H1 (cell line): ENCODE data around the gene ENO3. TPM values are rescaled to one million over a fixed set of nuclear protein-coding genes. Genes with fewer than 3 reads are reported as not detected.

Experiments used
- CTCF ChIA-PET: fragments of 300-600 bp; sonication (Branson Sonifier 250); formaldehyde crosslinking; loops from one replicate; lab custom pipeline; 2021; ENCODE audit not compliant: partially characterized antibody; lab: Charles Lee
- POLR2A ChIA-PET: fragments of 300-600 bp; sonication (Branson Sonifier 250); formaldehyde crosslinking; loops from one replicate; lab custom pipeline; 2021; ENCODE audit warnings: inconsistent platforms; ENCODE audit not compliant: partially characterized antibody; lab: Charles Lee
- DNase-seq, 2 experiments: peaks; one replicate each; pipeline versions ENCODE4 v3.0.0 to v3.0.0-alpha.2; 2010 to 2022; ENCODE audit warnings: low spot score in 2 of 2, low read depth in 1 of 2, mixed read lengths in 1 of 2
- FAIRE-seq: peaks from 2 replicates; lab custom pipeline; 2011; peaks lifted over from hg19 to GRCh38; lab: Jason Lieb, UNC
- H2AFZ ChIP-seq: 2 replicates; pipeline ENCODE4 v1.8.1; 2012; ENCODE audit warnings: low read length, inconsistent platforms
- H2AK5ac ChIP-seq: 2 replicates; pipeline ENCODE4 v1.6.1; 2013; ENCODE audit warnings: low read depth, low read length
- H2BK120ac ChIP-seq: replicated peaks from 2 replicates; pipeline ENCODE3; 2013; ENCODE audit warnings: low read depth, low read length, inconsistent platforms
- H2BK12ac ChIP-seq: 2 replicates; pipeline ENCODE4 v1.6.1; 2013; ENCODE audit warnings: low read depth, low read length
- H2BK15ac ChIP-seq: 2 replicates; pipeline ENCODE4 v1.6.1; 2013; ENCODE audit warnings: low read length
- H2BK20ac ChIP-seq: 2 replicates; pipeline ENCODE4 v1.6.1; 2013; ENCODE audit warnings: low read length
- H2BK5ac ChIP-seq: 2 replicates; pipeline ENCODE4 v1.6.1; 2013; ENCODE audit warnings: low read depth, low read length
- H3K14ac ChIP-seq: 2 replicates; pipeline ENCODE4 v1.6.1; 2013; ENCODE audit warnings: inconsistent platforms; ENCODE audit not compliant: insufficient read length
- H3K18ac ChIP-seq: 2 replicates; pipeline ENCODE4 v1.6.1; 2013; ENCODE audit warnings: low read length; ENCODE audit errors: extremely low read depth
- H3K23ac ChIP-seq: 2 replicates; pipeline ENCODE4 v1.6.1; 2013; ENCODE audit warnings: inconsistent platforms; ENCODE audit not compliant: insufficient read length
- H3K23me2 ChIP-seq: 2 replicates; pipeline ENCODE4 v1.6.1; 2013; ENCODE audit warnings: low read depth, low read length
- H3K27ac ChIP-seq: 2 replicates; pipeline ENCODE4 v1.6.1; 2011; ENCODE audit warnings: low read depth, low read length, inconsistent platforms
- H3K27me3 ChIP-seq, 4 experiments: replicated peaks in 1 of 4; 1 replicate in 1 of 4; 2 replicates in 3 of 4; pipeline versions ENCODE4 v1.6.1 to v1.8.1; 2011 to 2013; ENCODE audit warnings: low read length in 3 of 4, mild to moderate bottlenecking in 3 of 4, inconsistent platforms in 2 of 4, mixed read lengths in 2 of 4, moderate library complexity in 1 of 4; ENCODE audit not compliant: control insufficient read depth in 3 of 4, insufficient read depth in 3 of 4; ENCODE audit errors: extremely low read depth in 1 of 4
- H3K36me3 ChIP-seq, 4 experiments: 2 replicates each; pipeline versions ENCODE4 v1.6.1 to v1.8.1; 2011 to 2013; ENCODE audit warnings: mild to moderate bottlenecking in 4 of 4, low read length in 3 of 4, moderate library complexity in 2 of 4, control low read depth in 1 of 4, inconsistent platforms in 1 of 4; ENCODE audit not compliant: insufficient read depth in 4 of 4, control insufficient read depth in 2 of 4
- H3K4ac ChIP-seq: replicated peaks from 2 replicates; pipeline ENCODE3; 2013; ENCODE audit warnings: low read length, low read depth, mixed read lengths, inconsistent platforms; ENCODE audit not compliant: insufficient read length
- H3K4me1 ChIP-seq, 4 experiments: replicated peaks in 1 of 4; 1 replicate in 1 of 4; 2 replicates in 3 of 4; pipeline versions ENCODE4 v1.6.1 to v1.8.1; 2011 to 2013; ENCODE audit warnings: low read length in 3 of 4, inconsistent platforms in 2 of 4, mixed read lengths in 1 of 4; ENCODE audit not compliant: insufficient read depth in 4 of 4, control insufficient read depth in 3 of 4
- H3K4me2 ChIP-seq, 2 experiments: 2 replicates each; pipeline versions ENCODE4 v1.6.1 to v1.8.1; 2011 to 2013; ENCODE audit warnings: low read depth in 2 of 2, low read length in 2 of 2, control low read depth in 1 of 2, inconsistent platforms in 1 of 2, mild to moderate bottlenecking in 1 of 2; ENCODE audit not compliant: insufficient read depth in 1 of 2
- H3K4me3 ChIP-seq, 4 experiments: fragments of 200-600, 300-600 bp in 1 of 4; sonication (generic), shearing (Covaris generic), sonication (Bioruptor Twin) in 1 of 4; 2 replicates each; pipeline versions ENCODE4 v1.5.1 to v1.8.1; 2011 to 2016; ENCODE audit warnings: low read length in 4 of 4, low read depth in 3 of 4, control low read depth in 2 of 4, inconsistent platforms in 2 of 4, mild to moderate bottlenecking in 2 of 4, mixed read lengths in 1 of 4, moderate library complexity in 1 of 4; ENCODE audit not compliant: insufficient read depth in 2 of 4; ENCODE audit errors: extremely low read depth in 1 of 4
- H3K56ac ChIP-seq: replicated peaks from 2 replicates; pipeline ENCODE3; 2013; ENCODE audit warnings: low read depth, mild to moderate bottlenecking, mixed read lengths, low read length, inconsistent platforms; ENCODE audit not compliant: insufficient read length
- H3K79me1 ChIP-seq: 2 replicates; pipeline ENCODE4 v1.6.1; 2013; ENCODE audit warnings: low read depth, low read length, control low read depth
- H3K79me2 ChIP-seq, 2 experiments: 2 replicates each; pipeline versions ENCODE4 v1.6.1 to v1.8.1; 2012 to 2013; ENCODE audit warnings: low read length in 2 of 2, mild to moderate bottlenecking in 2 of 2, inconsistent platforms in 1 of 2; ENCODE audit not compliant: insufficient read depth in 2 of 2, control insufficient read depth in 1 of 2
- H3K9ac ChIP-seq, 4 experiments: replicated peaks in 1 of 4; 1 replicate in 1 of 4; 2 replicates in 3 of 4; pipeline versions ENCODE4 v1.6.1 to v1.8.1; 2011 to 2013; ENCODE audit warnings: low read depth in 3 of 4, low read length in 3 of 4, control low read depth in 2 of 4, mild to moderate bottlenecking in 2 of 4, moderate library complexity in 2 of 4, inconsistent platforms in 1 of 4; ENCODE audit errors: extremely low read depth in 1 of 4
- H3K9me3 ChIP-seq, 2 experiments: 2 replicates each; pipeline versions ENCODE4 v1.6.1 to v1.8.1; 2012 to 2013; ENCODE audit warnings: mild to moderate bottlenecking in 2 of 2, moderate library complexity in 2 of 2, control low read depth in 1 of 2, inconsistent platforms in 1 of 2, low read depth in 1 of 2, low read length in 1 of 2, mixed read lengths in 1 of 2; ENCODE audit not compliant: insufficient read depth in 2 of 2
- H4K20me1 ChIP-seq, 2 experiments: replicated peaks in 1 of 2; 2 replicates each; pipeline versions ENCODE3 to v1.8.1; 2011 to 2013; ENCODE audit warnings: inconsistent platforms in 2 of 2, low read length in 2 of 2, mild to moderate bottlenecking in 1 of 2; ENCODE audit not compliant: insufficient read depth in 2 of 2, control insufficient read depth in 1 of 2
- H4K5ac ChIP-seq: 2 replicates; pipeline ENCODE4 v1.6.1; 2013; ENCODE audit warnings: low read length, low read depth, mixed read lengths, inconsistent platforms; ENCODE audit not compliant: insufficient read length
- H4K8ac ChIP-seq: 2 replicates; pipeline ENCODE4 v1.8.0; 2013; ENCODE audit warnings: mild to moderate bottlenecking, moderate library complexity, low read length, inconsistent platforms; ENCODE audit not compliant: insufficient read depth; ENCODE audit errors: extremely low read depth
- H4K91ac ChIP-seq: replicated peaks from 2 replicates; pipeline ENCODE3; 2013; ENCODE audit warnings: low read length, mixed read lengths, inconsistent platforms; ENCODE audit not compliant: insufficient read length
- BACH1 ChIP-seq: IDR thresholded peaks from 2 replicates; pipeline ENCODE4 v1.6.1; 2012; ENCODE audit warnings: low read length, improper control_type of control experiment
- EP300 ChIP-seq, 2 experiments: IDR thresholded peaks; 1 replicate in 1 of 2; 2 replicates in 1 of 2; pipeline ENCODE4 v1.6.1; 2011 to 2012; ENCODE audit warnings: low read depth in 2 of 2, low read length in 2 of 2, mild to moderate bottlenecking in 2 of 2, borderline replicate concordance in 1 of 2, inconsistent platforms in 1 of 2, moderate library complexity in 1 of 2
- HDAC2 ChIP-seq, 2 experiments: fragments of 300-600 bp in 1 of 2; sonication (generic) in 1 of 2; IDR thresholded peaks; 2 replicates each; pipeline ENCODE4 v1.6.1; 2011 to 2012; ENCODE audit warnings: low read depth in 2 of 2, low read length in 2 of 2, mild to moderate bottlenecking in 2 of 2, moderate library complexity in 2 of 2, borderline replicate concordance in 1 of 2, inconsistent platforms in 1 of 2
- KDM1A ChIP-seq: fragments of 200-600, 300-600 bp; sonication (generic); IDR thresholded peaks from 2 replicates; pipeline ENCODE4 v1.7.1; 2016; ENCODE audit warnings: mild to moderate bottlenecking, low read length, borderline replicate concordance
- MAX ChIP-seq: IDR thresholded peaks from 2 replicates; pipeline ENCODE4 v1.6.1; 2012; ENCODE audit warnings: inconsistent platforms
- PHF8 ChIP-seq: fragments of 200-600 bp; sonication (generic); conservative IDR thresholded peaks from 2 replicates; pipeline ENCODE4 v1.7.1; 2012; ENCODE audit warnings: low read depth, mild to moderate bottlenecking, inconsistent platforms, low read length, moderate library complexity
- POLR2A ChIP-seq, 2 experiments: IDR thresholded peaks; 1 replicate in 1 of 2; 2 replicates in 1 of 2; pipeline ENCODE4 v1.6.1; 2011; ENCODE audit warnings: low read depth in 2 of 2, low read length in 2 of 2, mild to moderate bottlenecking in 2 of 2; ENCODE audit errors: control extremely low read depth in 1 of 2
- RBBP5 ChIP-seq: IDR thresholded peaks from 2 replicates; pipeline ENCODE4 v1.7.1; 2012; ENCODE audit warnings: low read depth, mild to moderate bottlenecking, inconsistent platforms, low read length, moderate library complexity, borderline replicate concordance
- SIX5 ChIP-seq: IDR thresholded peaks from 2 replicates; pipeline ENCODE4 v1.6.1; 2011; ENCODE audit warnings: mild to moderate bottlenecking, low read depth, low read length
- SP2 ChIP-seq: IDR thresholded peaks from 2 replicates; pipeline ENCODE4 v1.6.1; 2012; ENCODE audit warnings: mild to moderate bottlenecking, low read length, inconsistent platforms
- TAF7 ChIP-seq: optimal IDR thresholded peaks from 2 replicates; pipeline ENCODE3; 2011; ENCODE audit warnings: low read depth, mild to moderate bottlenecking, inconsistent platforms, low read length, moderate library complexity, borderline replicate concordance
- USF2 ChIP-seq: IDR thresholded peaks from 2 replicates; pipeline ENCODE4 v1.6.1; 2011; ENCODE audit warnings: low read length, improper control_type of control experiment
- WGBS, 2 experiments: shearing (Covaris generic) in 1 of 2; methylation state at CpG; one replicate each; pipeline versions ENCODE4 v1.1.6 to v1.1.7; 2013 to 2015; ENCODE audit warnings: low lambda C conversion rate in 2 of 2, mixed read lengths in 2 of 2, inconsistent platforms in 1 of 2, low coverage in 1 of 2, missing lambda C conversion rate in 1 of 2; ENCODE audit not compliant: insufficient replicate concordance in 2 of 2, insufficient coverage in 1 of 2, insufficient read length in 1 of 2; ENCODE audit errors: extremely low coverage in 1 of 2, missing lambda C conversion rate in 1 of 2; 5-methylcytosine and 5-hydroxymethylcytosine counted together
- polyA plus RNA-seq, 7 experiments: library from polyadenylated mRNA; depleted of rRNA in 3 of 7; stranded (reverse) in 5 of 7; unstranded in 2 of 7; fragments of >200 nt in 5 of 7; fragments of 200-250 nt in 2 of 7; gene quantifications; 1 replicate in 5 of 7; 2 replicates in 1 of 7; 4 replicates in 1 of 7; pipeline versions ENCODE4 v1.2.1 to v1.2.3, GENCODE V29; 2011 to 2013; ENCODE audit warnings: missing spikeins in 2 of 7, mixed read lengths in 2 of 7
- total RNA-seq: library from RNA; stranded (reverse); fragmentation: NEBNext Ultra II Directional; extraction: Animal tissue kit (Norgen Biotek cat#: 25700); gene quantifications from 2 replicates; pipeline ENCODE4 v1.2.1, GENCODE V29; 2021

The ENO3 gene
- total and polyA plus RNA-seq, 2 of the 8 experiments (the other 6 are each of a cell fraction or from before 2014, with no cell fraction given), result 25.0 to 25.7 TPM

- H3K4me3 ChIP-seq, result no peak within 1 kb of the TSS
- no peak within 1 kb of the TSS for H3K4ac ChIP-seq
- no peak within 1 kb of the TSS for H3K56ac ChIP-seq
- H2BK5ac ChIP-seq, result peak within 1 kb of the TSS; percentile 39; the same call in 1 of the 2 replicates
- H2BK12ac ChIP-seq, result no peak within 1 kb of the TSS
- H3K23ac ChIP-seq, result no peak within 1 kb of the TSS
- no peak within 1 kb of the TSS for H2AFZ ChIP-seq
- H2AK5ac ChIP-seq, result no peak within 1 kb of the TSS
- peaks cover 0 to 3% (median 0%) of the 10 kb centered on the region in 4 experiments; a peak in 3 of 7 replicates for H3K4me1 ChIP-seq
- no peak within 1 kb of the TSS for H3K27ac ChIP-seq
- no peaks in the 10 kb centered on the region for H3K9me3 ChIP-seq
- no peak within 1 kb of the TSS for H4K91ac ChIP-seq
- H3K14ac ChIP-seq, result no peak within 1 kb of the TSS
- ChIA-PET POLR2A (interaction anchor here (0.5 to 6.5 kb wide), 12 partner anchors 6 to 128 kb away, joined by 3 to 60 read pairs (median 6); partner anchors contain the start of genes ENO3, PFN1, RNF167 and SLC25A11), CTCF (interaction anchor here (1.2 to 1.5 kb wide), 4 partner anchors 9 to 41 kb away, joined by 4 to 10 read pairs (median 4); no protein-coding TSS in a partner anchor)
- H3K36me3 ChIP-seq, result peaks cover 0 to 2% (median under 1%) of the 10 kb centered on the region in 4 experiments; a peak in 3 of 8 replicates
- H3K23me2 ChIP-seq, result no peaks in the 10 kb centered on the region
- H2BK120ac ChIP-seq, result no peak within 1 kb of the TSS
- no peak for DNase-seq
- H3K9ac ChIP-seq, result no peak within 1 kb of the TSS
- FAIRE-seq, result no peak
- H3K4me2 ChIP-seq, result no peak within 1 kb of the TSS
- no peak within 1 kb of the TSS for H3K18ac ChIP-seq
- H2BK15ac ChIP-seq, result no peak within 1 kb of the TSS
- H4K8ac ChIP-seq, result no peak within 1 kb of the TSS
- no peaks in the 10 kb centered on the region for H3K27me3 ChIP-seq
- 90% methylated on average over 12 of the region's 14 CpGs; no CpG with 5 or more reads in 1 of the 2 experiments for WGBS, 2 experiments
- no peaks in the 10 kb centered on the region; the same call in 1 of the 2 replicates for H3K79me1 ChIP-seq
- peaks cover 0 to 1% of the 10 kb centered on the region in 2 experiments for H4K20me1 ChIP-seq
- no peak within 1 kb of the TSS for H2BK20ac ChIP-seq
- no peak within 1 kb of the TSS for H4K5ac ChIP-seq
- no peaks in the 10 kb centered on the region for H3K79me2 ChIP-seq
- TF ChIP-seq KDM1A (no peak), HDAC2 (IDR thresholded peaks at IDR 0.05; ENCODE audit: borderline replicate concordance in 1 of 2, low read depth in 2 of 2, low read length in 2 of 2) (no peak), USF2 (no peak), SP2 (no peak), TAF7 (no peak), RBBP5 (no peak), MAX (no peak), BACH1 (no peak), POLR2A (IDR thresholded peaks at IDR 0.05; ENCODE audit: control extremely low read depth in 1 of 2, low read depth in 2 of 2, low read length in 2 of 2) (no peak), PHF8 (no peak), SIX5 (no peak), EP300 (IDR thresholded peaks at IDR 0.05; ENCODE audit: borderline replicate concordance in 1 of 2, low read depth in 2 of 2, low read length in 2 of 2) (no peak)
Observed at GRCh38 chr17:4931963-4932362, 19.0 kb upstream of the ENO3 start, which contains the start of gene GP1BA. Gene GP1BA (plus strand): TSS chr17:4932277. CDS start chr17:4932605, 328 bp downstream.
